ENCODE results near the gene OSBPL6.

The OSBPL6 gene

DNA sequence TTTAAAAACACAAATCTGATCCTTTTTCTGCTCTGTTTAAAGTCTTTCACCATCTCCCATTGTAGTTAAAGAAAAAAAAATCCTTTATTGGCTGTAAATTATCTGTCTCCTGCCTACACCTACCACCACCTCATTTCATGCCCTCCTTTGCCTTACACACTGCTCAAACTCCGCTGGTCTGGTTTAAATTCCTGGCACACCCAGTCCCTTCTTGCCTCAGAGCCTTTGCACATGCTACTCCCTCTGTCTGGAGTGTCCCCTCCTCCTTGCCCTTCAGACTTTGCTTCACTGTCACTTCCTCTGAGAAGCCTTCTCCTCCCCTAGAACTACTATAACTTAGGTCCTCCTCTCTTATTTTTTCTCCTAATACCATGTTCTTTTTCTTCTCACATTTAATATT, 49.6 kb downstream of the OSBPL6 start:
- Histone ChIP-seq H4K20me1 (ENCODE audit: insufficient read depth, low read length, poor library complexity, severe bottlenecking) (no peaks in the 10 kb centered on the region), H3K9me2 (replicated peaks; ENCODE audit: low read depth, low read length) (no peaks in the 10 kb centered on the region), H3K27me3 (ENCODE audit: insufficient read depth, low read length, poor library complexity, severe bottlenecking) (no peaks in the 10 kb centered on the region), H3K9ac (ENCODE audit: low read depth, low read length, poor library complexity, severe bottlenecking) (no peak overlapping the region), H3K79me2 (ENCODE audit: insufficient read depth, low read length) (no peaks in the 10 kb centered on the region), H3K4me3 (ENCODE audit: low read length, poor library complexity, severe bottlenecking) (no peak overlapping the region), H3K4me1 (ENCODE audit: insufficient read depth, low read length, poor library complexity, severe bottlenecking) (no peaks in the 10 kb centered on the region), H3F3A (ENCODE audit: low read depth) (no peaks in the 10 kb centered on the region), H3K9me3 (ENCODE audit: insufficient read depth, low read depth, low read length) (no peaks in the 10 kb centered on the region), H2AFZ (ENCODE audit: low read length) (no peak overlapping the region), H3K4me2 (ENCODE audit: low read depth, low read length, poor library complexity, severe bottlenecking) (no peak overlapping the region), H3K36me3 (ENCODE audit: insufficient read depth, low read length) (no peaks in the 10 kb centered on the region)
- TF ChIP-seq EZH2phosphoT487 (IDR thresholded peaks at IDR 0.05; ENCODE audit: borderline replicate concordance) = no peak
- TF ChIP-seq, protein P1, sequence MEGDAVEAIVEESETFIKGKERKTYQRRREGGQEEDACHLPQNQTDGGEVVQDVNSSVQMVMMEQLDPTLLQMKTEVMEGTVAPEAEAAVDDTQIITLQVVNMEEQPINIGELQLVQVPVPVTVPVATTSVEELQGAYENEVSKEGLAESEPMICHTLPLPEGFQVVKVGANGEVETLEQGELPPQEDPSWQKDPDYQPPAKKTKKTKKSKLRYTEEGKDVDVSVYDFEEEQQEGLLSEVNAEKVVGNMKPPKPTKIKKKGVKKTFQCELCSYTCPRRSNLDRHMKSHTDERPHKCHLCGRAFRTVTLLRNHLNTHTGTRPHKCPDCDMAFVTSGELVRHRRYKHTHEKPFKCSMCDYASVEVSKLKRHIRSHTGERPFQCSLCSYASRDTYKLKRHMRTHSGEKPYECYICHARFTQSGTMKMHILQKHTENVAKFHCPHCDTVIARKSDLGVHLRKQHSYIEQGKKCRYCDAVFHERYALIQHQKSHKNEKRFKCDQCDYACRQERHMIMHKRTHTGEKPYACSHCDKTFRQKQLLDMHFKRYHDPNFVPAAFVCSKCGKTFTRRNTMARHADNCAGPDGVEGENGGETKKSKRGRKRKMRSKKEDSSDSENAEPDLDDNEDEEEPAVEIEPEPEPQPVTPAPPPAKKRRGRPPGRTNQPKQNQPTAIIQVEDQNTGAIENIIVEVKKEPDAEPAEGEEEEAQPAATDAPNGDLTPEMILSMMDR (conservative IDR thresholded peaks at IDR 0.05; ENCODE audit: low read length) = no peak

DNA sequence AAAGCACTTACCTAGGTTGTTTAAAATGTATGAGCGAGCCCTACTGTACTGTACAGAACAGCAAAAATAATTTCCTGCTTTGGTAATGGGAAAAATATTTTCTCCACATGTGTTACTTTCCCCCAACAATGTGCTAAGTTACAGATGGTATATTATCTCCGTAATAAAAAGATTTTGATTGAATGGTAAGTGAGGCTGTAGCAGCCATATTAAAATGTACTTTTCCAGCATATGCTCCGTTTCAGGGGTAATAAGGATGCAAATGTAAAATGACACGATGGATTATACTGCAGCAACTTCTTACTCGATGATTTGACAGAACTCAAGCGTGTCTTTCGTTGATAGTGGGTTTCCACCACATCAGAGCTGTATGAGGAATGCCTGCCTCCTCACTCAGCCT, 50.5 kb downstream of the OSBPL6 start:
- Histone ChIP-seq H3K79me2 (ENCODE audit: insufficient read depth, low read length) (no peaks in the 10 kb centered on the region), H3K4me1 (ENCODE audit: insufficient read depth, low read length, poor library complexity, severe bottlenecking) (no peaks in the 10 kb centered on the region), H3F3A (ENCODE audit: low read depth) (no peaks in the 10 kb centered on the region), H3K9me2 (replicated peaks; ENCODE audit: low read depth, low read length) (no peaks in the 10 kb centered on the region), H3K36me3 (ENCODE audit: insufficient read depth, low read length) (no peaks in the 10 kb centered on the region), H2AFZ (ENCODE audit: low read length) (no peak overlapping the region), H3K9ac (ENCODE audit: low read depth, low read length, poor library complexity, severe bottlenecking) (no peak overlapping the region), H4K20me1 (ENCODE audit: insufficient read depth, low read length, poor library complexity, severe bottlenecking) (no peaks in the 10 kb centered on the region), H3K9me3 (ENCODE audit: insufficient read depth, low read depth, low read length) (no peaks in the 10 kb centered on the region), H3K4me2 (ENCODE audit: low read depth, low read length, poor library complexity, severe bottlenecking) (no peak overlapping the region), H3K27me3 (ENCODE audit: insufficient read depth, low read length, poor library complexity, severe bottlenecking) (no peaks in the 10 kb centered on the region), H3K4me3 (ENCODE audit: low read length, poor library complexity, severe bottlenecking) (no peak overlapping the region)
- TF ChIP-seq EZH2phosphoT487 (IDR thresholded peaks at IDR 0.05; ENCODE audit: borderline replicate concordance) = no peak
- TF ChIP-seq, protein P1 (conservative IDR thresholded peaks at IDR 0.05; ENCODE audit: low read length) = no peak

DNA sequence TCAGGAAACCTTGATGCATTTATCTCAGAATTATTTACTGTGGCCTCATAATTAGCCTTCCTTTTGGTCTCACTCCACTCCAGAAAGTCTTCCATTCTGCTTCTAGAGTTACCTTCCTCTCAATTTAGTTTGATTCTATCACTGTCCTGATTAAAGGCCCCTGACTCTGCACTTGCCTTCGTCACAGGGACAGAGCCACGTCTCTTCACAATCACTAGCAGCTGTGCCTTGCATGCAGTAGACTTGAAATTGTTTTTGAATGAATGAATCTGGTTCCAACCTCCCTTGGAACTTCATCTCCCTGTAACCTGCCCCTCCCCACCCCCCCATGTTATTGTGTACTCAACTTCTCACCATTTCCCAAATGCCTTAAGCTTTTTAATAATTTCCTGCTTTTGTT, 52.4 kb downstream of the OSBPL6 start:
- no peak overlapping the region for H3K4me3 ChIP-seq (ENCODE audit: low read length, poor library complexity, severe bottlenecking)
- H3K27me3 ChIP-seq (ENCODE audit: insufficient read depth, low read length, poor library complexity, severe bottlenecking) = no peaks in the 10 kb centered on the region
- H3K4me2 ChIP-seq (ENCODE audit: low read depth, low read length, poor library complexity, severe bottlenecking) = no peak overlapping the region
- H3K9me3 ChIP-seq (ENCODE audit: insufficient read depth, low read depth, low read length) = no peaks in the 10 kb centered on the region
- H2AFZ ChIP-seq (ENCODE audit: low read length) = no peak overlapping the region
- no peaks in the 10 kb centered on the region for H4K20me1 ChIP-seq (ENCODE audit: insufficient read depth, low read length, poor library complexity, severe bottlenecking)
- no peaks in the 10 kb centered on the region for H3K36me3 ChIP-seq (ENCODE audit: insufficient read depth, low read length)
- H3K79me2 ChIP-seq (ENCODE audit: insufficient read depth, low read length) = no peaks in the 10 kb centered on the region
- no peaks in the 10 kb centered on the region for H3K4me1 ChIP-seq (ENCODE audit: insufficient read depth, low read length, poor library complexity, severe bottlenecking)
- H3F3A ChIP-seq (ENCODE audit: low read depth) = no peaks in the 10 kb centered on the region
- H3K9ac ChIP-seq (ENCODE audit: low read depth, low read length, poor library complexity, severe bottlenecking) = no peak overlapping the region
- TF ChIP-seq, protein P1 (conservative IDR thresholded peaks at IDR 0.05; ENCODE audit: low read length) = no peak
- no peak for TF ChIP-seq EZH2phosphoT487 (IDR thresholded peaks at IDR 0.05; ENCODE audit: borderline replicate concordance)
- H3K9me2 ChIP-seq (replicated peaks; ENCODE audit: low read depth, low read length) = no peaks in the 10 kb centered on the region
